Lower leg skin (tissue), 3 donors: ENCODE measurements around the gene CLN6.
"Not testable (repeated sequence)": the region's sequence is repeated elsewhere in the genome, so short reads cannot be mapped to it uniquely, and the experiment has no call there.

ENCODE experiments used
- CTCF ChIP-seq, 3 donors: fragments of 450-650 bp; IDR thresholded peaks; one replicate each; pipeline ENCODE4 v1.5.1; 2016; ENCODE audit warnings: antibody characterized with exemption in 3 of 3, mild to moderate bottlenecking in 3 of 3, moderate library complexity in 2 of 3
- POLR2A ChIP-seq, 2 donors: fragments of 450-650 bp; IDR thresholded peaks; one replicate each; pipeline ENCODE4 v1.6.1; 2016 to 2017; ENCODE audit warnings: antibody characterized with exemption in 2 of 2, mild to moderate bottlenecking in 1 of 2, moderate library complexity in 1 of 2

GRCh38 chr15:68221530-68222431, 7.7 kb downstream of the CLN6 start:
- not testable (repeated sequence) for TF ChIP-seq POLR2A, CTCF (IDR thresholded peaks at IDR 0.05)
